ENCODE results near the gene CHRNA3. TPM values are rescaled to one million over a fixed set of nuclear protein-coding genes. Genes with fewer than 3 reads are reported as not detected.
"Not testable (repeated sequence)": the region's sequence is repeated elsewhere in the genome, so short reads cannot be mapped to it uniquely, and the experiment has no call there.

CHRNA3 gene
- total and polyA plus RNA-seq, 8 donors = 0.10 to 0.27 (median 0.20) TPM; not detected in 1

GRCh38 chr15:78565097-78565950 is 55.5 kb downstream of the CHRNA3 start, which contains the start of gene CHRNA5:
TSS of gene CHRNA5 (plus strand) at chr15:78565520. CDS start at chr15:78565720, 200 bp downstream.
- Histone ChIP-seq H3K4me1 (peaks cover 6 to 18% of the 10 kb centered on the region in 2 donors), H3K9me3 (no peaks in the 10 kb centered on the region), H3K27ac (no peak within 1 kb of the TSS), H3K36me3 (no peaks in the 10 kb centered on the region), H3K4me3 (peak within 1 kb of the TSS; percentile 44 to 51), H3K27me3 (peaks cover 8 to 56% of the 10 kb centered on the region in 2 donors)
- TF ChIP-seq, protein P1, sequence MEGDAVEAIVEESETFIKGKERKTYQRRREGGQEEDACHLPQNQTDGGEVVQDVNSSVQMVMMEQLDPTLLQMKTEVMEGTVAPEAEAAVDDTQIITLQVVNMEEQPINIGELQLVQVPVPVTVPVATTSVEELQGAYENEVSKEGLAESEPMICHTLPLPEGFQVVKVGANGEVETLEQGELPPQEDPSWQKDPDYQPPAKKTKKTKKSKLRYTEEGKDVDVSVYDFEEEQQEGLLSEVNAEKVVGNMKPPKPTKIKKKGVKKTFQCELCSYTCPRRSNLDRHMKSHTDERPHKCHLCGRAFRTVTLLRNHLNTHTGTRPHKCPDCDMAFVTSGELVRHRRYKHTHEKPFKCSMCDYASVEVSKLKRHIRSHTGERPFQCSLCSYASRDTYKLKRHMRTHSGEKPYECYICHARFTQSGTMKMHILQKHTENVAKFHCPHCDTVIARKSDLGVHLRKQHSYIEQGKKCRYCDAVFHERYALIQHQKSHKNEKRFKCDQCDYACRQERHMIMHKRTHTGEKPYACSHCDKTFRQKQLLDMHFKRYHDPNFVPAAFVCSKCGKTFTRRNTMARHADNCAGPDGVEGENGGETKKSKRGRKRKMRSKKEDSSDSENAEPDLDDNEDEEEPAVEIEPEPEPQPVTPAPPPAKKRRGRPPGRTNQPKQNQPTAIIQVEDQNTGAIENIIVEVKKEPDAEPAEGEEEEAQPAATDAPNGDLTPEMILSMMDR (IDR thresholded peaks at IDR 0.05) = no peak
- ATAC-seq = peak; percentile 98
- intact Hi-C loops (cut with DNase I) = no loop called here
- DNase-seq = peak; percentile 70 to 94 (median 88)

DNA sequence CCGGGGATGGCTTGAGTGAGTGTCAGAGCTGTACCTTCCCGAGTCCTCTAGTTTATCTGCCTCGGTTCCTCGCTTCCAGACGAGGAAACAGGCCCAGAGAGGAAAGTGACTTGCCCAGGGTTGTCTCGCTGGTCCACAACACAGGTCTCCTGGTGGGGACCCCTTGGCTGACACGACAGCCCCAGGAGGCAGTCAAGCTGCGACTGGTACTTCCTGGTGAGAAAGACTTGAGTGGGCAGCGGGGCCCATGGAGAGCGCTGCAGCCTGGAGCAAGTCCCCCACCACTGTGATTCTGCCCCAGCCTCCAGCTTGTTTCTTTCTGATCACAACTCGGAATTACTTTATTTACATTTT is 56.1 kb downstream of the CHRNA3 start:
- TF ChIP-seq, protein P1 (IDR thresholded peaks at IDR 0.05) = no peak
- Histone ChIP-seq H3K4me3 (peak overlapping the region; percentile 44 to 51), H3K9me3 (no peaks in the 10 kb centered on the region), H3K27me3 (peaks cover 8 to 51% of the 10 kb centered on the region in 2 donors), H3K27ac (no peak overlapping the region), H3K4me1 (peaks cover 6 to 18% of the 10 kb centered on the region in 2 donors), H3K36me3 (no peaks in the 10 kb centered on the region)
- intact Hi-C loops (cut with DNase I) = no loop called here
- ATAC-seq (no peak), DNase-seq (no peak)

DNA sequence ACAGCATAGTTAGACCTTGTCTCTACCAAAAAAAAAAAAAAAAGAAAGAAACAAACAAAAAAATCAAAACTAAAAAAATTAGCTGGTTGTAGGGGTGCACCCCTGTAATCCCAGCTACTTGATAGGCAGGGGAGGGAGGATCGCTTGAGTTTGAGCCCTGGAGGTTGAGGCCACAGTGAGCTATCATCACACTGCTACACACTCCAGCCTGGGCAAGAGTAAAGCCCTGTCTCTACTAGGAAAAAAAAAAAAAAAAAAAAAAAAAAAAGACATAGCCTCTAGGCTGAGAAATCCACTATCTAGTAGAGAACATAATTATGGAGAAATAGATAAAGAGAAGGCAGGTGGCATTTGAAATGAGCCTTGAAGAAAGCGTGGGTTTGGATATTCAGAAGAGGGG is 57.7 kb downstream of the CHRNA3 start:
- no peak overlapping the region for H3K4me3 ChIP-seq
- no peak for ATAC-seq
- intact Hi-C loops (cut with DNase I) = no loop called here
- TF ChIP-seq, protein P1 (IDR thresholded peaks at IDR 0.05) = no peak
- no peaks in the 10 kb centered on the region for H3K36me3 ChIP-seq
- peaks cover 6 to 18% of the 10 kb centered on the region in 2 donors for H3K4me1 ChIP-seq
- H3K27me3 ChIP-seq = peaks cover 6 to 38% of the 10 kb centered on the region in 2 donors
- no peaks in the 10 kb centered on the region for H3K9me3 ChIP-seq
- no peak for DNase-seq
- no peak overlapping the region for H3K27ac ChIP-seq

- no peaks in the 10 kb centered on the region for H3K9me3 ChIP-seq
- DNase-seq (no peak), ATAC-seq (no peak)
- H3K4me3 ChIP-seq = no peak overlapping the region
- H3K4me1 ChIP-seq = peaks cover 6 to 17% of the 10 kb centered on the region in 2 donors
- intact Hi-C loops (cut with DNase I) = no loop called here
- no peaks in the 10 kb centered on the region for H3K36me3 ChIP-seq
- no peak overlapping the region for H3K27ac ChIP-seq
- peaks cover 0 to 24% of the 10 kb centered on the region in 2 donors for H3K27me3 ChIP-seq
- TF ChIP-seq, protein P1 (IDR thresholded peaks at IDR 0.05) = no peak
These were observed 59.3 kb downstream of the CHRNA3 start for GRCh38 chr15:78561490-78561889.

GRCh38 chr15:78560201-78560600 is 60.6 kb downstream of the CHRNA3 start:
- DNase-seq; intact Hi-C loops (cut with DNase I); ATAC-seq; H3K4me3 ChIP-seq; H3K4me1 ChIP-seq; H3K9me3 ChIP-seq; H3K36me3 ChIP-seq; H3K27ac ChIP-seq: not testable (repeated sequence)
- peaks cover 0 to 11% of the 10 kb centered on the region in 2 donors for H3K27me3 ChIP-seq

Data from left lung (tissue), 10 donors.